Upper lobe of left lung (tissue), 4 donors: ENCODE results near the gene IPO4.

Source experiments
- CTCF ChIP-seq, 6 experiments: fragments of 450-650 bp in 4 of 6; fragments of 200-600 bp in 2 of 6; sonication (generic) in 2 of 6; IDR thresholded peaks; one replicate each; pipeline ENCODE4 v1.5.1; 2016 to 2019; ENCODE audit warnings: antibody characterized with exemption in 6 of 6
- EP300 ChIP-seq, 4 donors: sonication (generic); formaldehyde crosslinking; IDR thresholded peaks; one replicate each; pipeline ENCODE4 v1.5.1; 2017; ENCODE audit warnings: antibody characterized with exemption in 4 of 4, control low read depth in 2 of 4

GRCh38 chr14:24182110-24182882 is 6.3 kb downstream of the IPO4 start:
- TF ChIP-seq EP300 (IDR thresholded peaks at IDR 0.05) (no peak), CTCF (IDR thresholded peaks at IDR 0.05) (no peak)
